SK-N-MC (cell line): ENCODE data around the gene PCSK1.

Source experiments
- DNase-seq: peaks from one replicate; pipeline ENCODE4 v3.0.0-alpha.2; 2011; ENCODE audit warnings: low read depth, low spot score
- H3K27ac ChIP-seq: fragments of 200-600 bp; sonication (generic); 2 replicates; pipeline ENCODE4 v1.5.1; 2016; ENCODE audit warnings: mixed run types
- H3K36me3 ChIP-seq: fragments of 200-600 bp; sonication (generic); 2 replicates; pipeline ENCODE4 v1.6.1; 2017; ENCODE audit warnings: antibody characterized with exemption, low read length, mixed read lengths; ENCODE audit not compliant: insufficient read depth
- H3K4me3 ChIP-seq: fragments of 200-600 bp; sonication (generic); 2 replicates; pipeline ENCODE4 v1.5.1; 2016
- H3K9ac ChIP-seq: fragments of 200-600 bp; sonication (generic); 2 replicates; pipeline ENCODE4 v1.8.0; 2017; ENCODE audit warnings: mixed run types, mixed read lengths; ENCODE audit not compliant: insufficient read length
- H3K9me3 ChIP-seq: fragments of 200-600 bp; sonication (generic); 2 replicates; pipeline ENCODE4 v1.6.1; 2017; ENCODE audit warnings: low read depth, mild to moderate bottlenecking, antibody characterized with exemption, low read length, moderate library complexity, mixed read lengths
- EZH2 ChIP-seq: fragments of 200-600 bp; sonication (generic); IDR thresholded peaks from one replicate; pipeline ENCODE4 v1.6.1; 2017; ENCODE audit warnings: antibody characterized with exemption
- FOXP2 ChIP-seq: optimal IDR thresholded peaks from 2 replicates; pipeline ENCODE3; 2011; ENCODE audit warnings: mild to moderate bottlenecking, moderate library complexity; ENCODE audit not compliant: insufficient read depth; ENCODE audit errors: extremely low read length, control extremely low read depth
- POLR2AphosphoS5 ChIP-seq: IDR thresholded peaks from 2 replicates; pipeline ENCODE4 v1.6.1; 2012; ENCODE audit warnings: mild to moderate bottlenecking, low read depth, low read length, borderline replicate concordance

Gene PCSK1

DNA sequence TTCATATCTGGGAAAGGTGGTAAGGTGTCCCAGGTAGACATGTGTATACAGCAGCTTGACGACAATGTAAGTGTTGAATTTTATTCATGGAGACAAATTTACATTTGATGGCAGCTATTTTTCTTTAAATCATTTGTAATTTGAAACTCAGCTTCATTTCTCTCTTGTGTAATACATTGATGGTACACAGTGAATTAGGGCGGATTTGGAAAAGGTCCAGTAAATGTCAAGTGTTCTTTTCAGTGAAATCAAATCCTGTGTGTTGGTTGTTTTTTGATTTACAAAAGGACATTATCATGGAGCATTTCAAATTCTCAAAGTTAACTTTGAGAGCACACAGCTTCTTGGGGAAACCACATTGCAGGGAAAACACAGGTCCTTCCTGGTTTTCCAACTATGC, 30.0 kb upstream of the PCSK1 start:
- DNase-seq = no peak
- Histone ChIP-seq H3K4me3 (no peak overlapping the region), H3K27ac (no peak overlapping the region), H3K9ac (no peak overlapping the region), H3K9me3 (no peaks in the 10 kb centered on the region), H3K36me3 (no peaks in the 10 kb centered on the region)
- TF ChIP-seq FOXP2 (no peak), EZH2 (no peak), POLR2AphosphoS5 (no peak)

- DNase-seq = no peak
- H3K4me3 ChIP-seq = no peak overlapping the region
- H3K36me3 ChIP-seq = no peaks in the 10 kb centered on the region
- H3K27ac ChIP-seq = no peak overlapping the region
- no peaks in the 10 kb centered on the region for H3K9me3 ChIP-seq
- no peak for TF ChIP-seq POLR2AphosphoS5
- no peak for TF ChIP-seq EZH2
- no peak for TF ChIP-seq FOXP2
- H3K9ac ChIP-seq = no peak overlapping the region
Measured at GRCh38 chr5:96459313-96460121, 26.5 kb upstream of the PCSK1 start.

GRCh38 chr5:96458176-96458575, 25.1 kb upstream of the PCSK1 start:
- Histone ChIP-seq H3K4me3 (no peak overlapping the region), H3K9me3 (no peaks in the 10 kb centered on the region), H3K27ac (no peak overlapping the region), H3K36me3 (no peaks in the 10 kb centered on the region), H3K9ac (no peak overlapping the region)
- no peak for DNase-seq
- TF ChIP-seq POLR2AphosphoS5 (no peak), EZH2 (no peak), FOXP2 (no peak)

DNA sequence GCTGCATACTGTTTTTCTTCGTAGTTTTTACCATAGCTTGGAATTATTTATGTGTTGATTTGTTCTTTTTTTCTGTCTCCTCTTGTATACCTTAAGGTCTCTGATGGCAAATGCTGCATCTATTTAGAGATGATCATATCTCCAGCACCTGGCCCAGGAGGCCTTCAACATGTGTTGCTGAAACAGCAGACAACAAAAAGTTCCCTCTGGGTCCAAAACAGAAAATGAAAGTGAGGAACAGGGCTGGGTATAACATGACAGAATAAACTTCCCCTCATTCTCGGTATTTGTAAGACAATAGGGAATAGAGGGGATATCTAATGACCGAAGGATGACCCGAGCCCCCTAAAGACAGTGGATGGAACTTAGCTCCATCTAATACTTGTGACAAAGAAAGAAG, 22.7 kb upstream of the PCSK1 start:
- H3K36me3 ChIP-seq = no peaks in the 10 kb centered on the region
- no peaks in the 10 kb centered on the region for H3K9me3 ChIP-seq
- no peak for DNase-seq
- TF ChIP-seq FOXP2 = no peak
- no peak overlapping the region for H3K9ac ChIP-seq
- H3K27ac ChIP-seq = no peak overlapping the region
- H3K4me3 ChIP-seq = no peak overlapping the region

- H3K9ac ChIP-seq = no peak overlapping the region
- H3K4me3 ChIP-seq = no peak overlapping the region
- no peaks in the 10 kb centered on the region for H3K36me3 ChIP-seq
- no peak for DNase-seq
- H3K9me3 ChIP-seq = no peaks in the 10 kb centered on the region
- no peak overlapping the region for H3K27ac ChIP-seq
- no peak for TF ChIP-seq POLR2AphosphoS5
- no peak for TF ChIP-seq FOXP2
- TF ChIP-seq EZH2 = no peak
Measured at GRCh38 chr5:96453394-96453793, 20.3 kb upstream of the PCSK1 start.

- Histone ChIP-seq H3K9me3 (no peaks in the 10 kb centered on the region), H3K27ac (no peak overlapping the region), H3K4me3 (no peak overlapping the region), H3K36me3 (no peaks in the 10 kb centered on the region), H3K9ac (no peak overlapping the region)
- no peak for DNase-seq
- TF ChIP-seq EZH2 (no peak), FOXP2 (no peak), POLR2AphosphoS5 (no peak)
Measured at GRCh38 chr5:96447949-96448348, 14.9 kb upstream of the PCSK1 start.

- H3K36me3 ChIP-seq = no peaks in the 10 kb centered on the region
- DNase-seq = no peak
- TF ChIP-seq POLR2AphosphoS5 = no peak
- no peak for TF ChIP-seq FOXP2
- TF ChIP-seq EZH2 = no peak
- no peaks in the 10 kb centered on the region for H3K9me3 ChIP-seq
- H3K27ac ChIP-seq = no peak overlapping the region
- no peak overlapping the region for H3K4me3 ChIP-seq
- H3K9ac ChIP-seq = no peak overlapping the region
Measured at GRCh38 chr5:96440185-96440538, 7.1 kb upstream of the PCSK1 start.

DNA sequence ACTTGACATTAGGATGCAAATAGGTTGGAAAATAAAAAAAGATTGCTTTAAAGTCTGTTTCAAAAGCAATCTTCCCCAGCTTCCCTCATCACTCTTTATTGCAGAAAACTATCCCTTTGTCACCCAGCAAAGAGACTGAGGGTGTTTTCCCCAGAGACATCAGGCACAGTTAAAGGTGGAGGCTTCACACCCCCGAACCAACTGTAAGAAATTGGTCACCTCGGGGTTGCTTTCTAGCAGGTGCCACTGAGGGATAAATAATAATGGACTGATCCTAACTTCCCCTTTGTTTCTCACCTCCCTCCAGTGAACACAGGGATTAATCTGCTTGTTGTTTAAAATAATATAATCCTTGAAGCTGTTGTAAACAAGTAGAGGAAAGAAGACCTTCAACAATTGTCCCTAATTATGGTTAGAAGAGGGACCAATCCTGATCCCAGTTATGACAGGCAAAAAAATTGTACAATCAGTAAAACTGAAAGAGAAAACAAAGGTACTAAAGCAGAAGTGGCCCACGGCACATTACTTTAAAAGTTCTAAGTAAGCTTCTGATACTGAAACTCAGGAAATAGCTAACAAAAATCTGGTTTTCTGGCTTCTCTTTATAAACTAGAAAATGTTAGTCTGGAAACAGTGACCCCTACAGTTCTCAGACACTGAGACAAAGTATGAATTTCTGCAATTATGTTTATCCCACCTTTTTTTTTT, 6.6 kb upstream of the PCSK1 start:
- no peaks in the 10 kb centered on the region for H3K36me3 ChIP-seq
- H3K27ac ChIP-seq = no peak overlapping the region
- DNase-seq = no peak
- no peak overlapping the region for H3K9ac ChIP-seq
- no peaks in the 10 kb centered on the region for H3K9me3 ChIP-seq
- H3K4me3 ChIP-seq = no peak overlapping the region
- no peak for TF ChIP-seq FOXP2
- TF ChIP-seq POLR2AphosphoS5 = no peak
- TF ChIP-seq EZH2 = no peak

DNA sequence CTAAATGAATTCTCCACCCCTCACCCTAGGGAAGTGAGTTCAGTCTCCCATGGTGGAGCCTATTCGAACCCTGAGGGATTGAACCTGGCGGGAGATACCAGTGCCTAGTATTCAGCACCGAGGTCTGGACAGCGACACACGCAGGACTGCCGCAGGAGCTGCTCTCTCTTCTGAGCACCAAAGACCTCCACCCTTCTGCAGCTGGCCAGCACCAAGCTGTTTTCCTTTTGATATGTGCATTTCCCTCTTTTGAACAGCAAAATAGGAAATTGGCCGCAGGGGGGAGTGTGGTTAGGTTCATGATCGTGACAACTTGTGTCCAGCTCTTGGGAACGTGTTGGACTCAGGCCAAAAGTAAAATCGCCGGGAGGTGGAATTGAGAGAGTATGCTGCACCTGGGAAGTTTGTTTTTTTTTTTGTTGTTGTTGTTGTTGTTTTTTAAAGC, 1.2 kb upstream of the PCSK1 start:
- TF ChIP-seq EZH2 = no peak
- TF ChIP-seq FOXP2 = no peak
- no peak for TF ChIP-seq POLR2AphosphoS5
- H3K4me3 ChIP-seq = no peak overlapping the region
- H3K36me3 ChIP-seq = no peaks in the 10 kb centered on the region
- H3K9me3 ChIP-seq = no peaks in the 10 kb centered on the region
- no peak overlapping the region for H3K9ac ChIP-seq
- DNase-seq = peak; percentile 24
- no peak overlapping the region for H3K27ac ChIP-seq
